ENCODE results near the gene GTPBP3. TPM values are rescaled to one million over a fixed set of nuclear protein-coding genes. Genes with fewer than 3 reads are reported as not detected.

Gene GTPBP3
- total and polyA plus RNA-seq, 2 of the 8 experiments (the other 6 are each of a cell fraction or from before 2014, with no cell fraction given), result 30.4 to 56.0 TPM

DNA sequence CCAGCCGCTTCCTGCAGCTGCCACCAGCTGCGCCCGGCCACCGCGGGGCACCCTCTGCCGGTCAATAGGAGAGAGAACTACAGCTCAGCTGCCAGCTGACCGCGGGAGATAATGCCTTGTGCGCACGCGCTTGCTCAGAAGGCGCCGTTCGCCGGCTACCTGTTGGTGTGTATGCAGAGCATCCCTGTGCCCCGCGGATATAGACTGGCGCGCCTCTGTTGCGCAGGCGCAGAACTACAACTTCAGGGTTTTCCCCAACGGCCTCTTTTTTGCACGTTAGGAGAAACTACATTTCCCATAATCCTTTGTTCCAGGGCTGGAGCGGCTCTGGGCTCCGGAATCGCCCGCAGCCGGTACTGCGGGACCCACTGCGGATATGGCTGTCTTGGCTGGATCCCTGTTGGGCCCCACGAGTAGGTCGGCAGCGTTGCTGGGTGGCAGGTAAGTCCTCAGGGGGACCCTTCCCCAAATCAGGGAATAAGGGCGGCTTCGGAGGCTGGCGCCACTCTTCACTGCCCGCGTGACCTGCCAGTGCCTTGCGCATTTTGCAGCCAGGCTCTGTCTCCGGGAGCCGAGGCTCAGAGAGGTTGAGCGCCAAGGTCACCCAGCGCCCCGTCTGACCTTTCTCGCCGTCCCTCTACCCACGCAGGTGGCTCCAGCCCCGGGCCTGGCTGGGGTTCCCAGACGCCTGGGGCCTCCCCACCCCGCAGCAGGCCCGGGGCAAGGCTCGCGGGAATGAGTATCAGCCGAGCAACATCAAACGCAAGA is 31.7 kb upstream of the GTPBP3 start, which contains the start of gene MRPL34 (continued):
- TF ChIP-seq CBX5 (IDR thresholded peaks at IDR 0.05; ENCODE audit: low read depth, low read length) (no peak), YY1 (IDR thresholded peaks at IDR 0.05; ENCODE audit: low read depth, low read length) (0 out of 2 replicates have a peak, but pooled peaks have one; percentile 76), KDM5A (IDR thresholded peaks at IDR 0.05; ENCODE audit: low read length) (no peak), SAP30 (IDR thresholded peaks at IDR 0.05; ENCODE audit: insufficient read depth, insufficient replicate concordance, low read length) (peak; percentile 74), SP4 (IDR thresholded peaks at IDR 0.05; ENCODE audit: low read length) (no peak), SIX5 (IDR thresholded peaks at IDR 0.05; ENCODE audit: low read depth, low read length) (peak; percentile 50)
- TF ChIP-seq, protein P1, sequence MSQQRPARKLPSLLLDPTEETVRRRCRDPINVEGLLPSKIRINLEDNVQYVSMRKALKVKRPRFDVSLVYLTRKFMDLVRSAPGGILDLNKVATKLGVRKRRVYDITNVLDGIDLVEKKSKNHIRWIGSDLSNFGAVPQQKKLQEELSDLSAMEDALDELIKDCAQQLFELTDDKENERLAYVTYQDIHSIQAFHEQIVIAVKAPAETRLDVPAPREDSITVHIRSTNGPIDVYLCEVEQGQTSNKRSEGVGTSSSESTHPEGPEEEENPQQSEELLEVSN (IDR thresholded peaks at IDR 0.05), result peak; percentile 78; the same call in 1 of the 2 replicates
